ENCODE results near the gene ST8SIA5.

- TF ChIP-seq CTCF (IDR thresholded peaks at IDR 0.05 in 2 of 3, conservative IDR thresholded peaks at IDR 0.05 in 1 of 3; ENCODE audit: control insufficient read depth in 2 of 3, extremely low read depth in 1 of 3, insufficient read depth in 1 of 3, low read depth in 3 of 3, low read length in 3 of 3) (no peak), MEF2B (IDR thresholded peaks at IDR 0.05; ENCODE audit: partially characterized antibody, poor library complexity, severe bottlenecking) (no peak), POLR2A (IDR thresholded peaks at IDR 0.05; ENCODE audit: low read depth, low read length) (no peak), CHD1 (IDR thresholded peaks at IDR 0.05; ENCODE audit: low read depth, low read length) (no peak), BRCA1 (IDR thresholded peaks at IDR 0.05; ENCODE audit: low read depth, low read length) (no peak), ZBED1 (IDR thresholded peaks at IDR 0.05; ENCODE audit: borderline replicate concordance) (no peak), ETV6 (conservative IDR thresholded peaks at IDR 0.05 in 1 of 2, IDR thresholded peaks at IDR 0.05 in 1 of 2; ENCODE audit: borderline replicate concordance in 1 of 2, low read depth in 1 of 2) (no peak), EZH2 (IDR thresholded peaks at IDR 0.05; ENCODE audit: borderline replicate concordance, control insufficient read depth, low read depth, low read length) (no peak), SP1 (IDR thresholded peaks at IDR 0.05; ENCODE audit: low read depth, low read length) (no peak), HDAC2 (IDR thresholded peaks at IDR 0.05) (no peak), SIN3A (IDR thresholded peaks at IDR 0.05; ENCODE audit: low read depth, low read length) (no peak), CEBPB (IDR thresholded peaks at IDR 0.05; ENCODE audit: borderline replicate concordance in 1 of 2, low read depth in 2 of 2, low read length in 2 of 2) (no peak), ELK1 (IDR thresholded peaks at IDR 0.05; ENCODE audit: low read depth, low read length) (no peak)
- TF ChIP-seq, protein P1, sequence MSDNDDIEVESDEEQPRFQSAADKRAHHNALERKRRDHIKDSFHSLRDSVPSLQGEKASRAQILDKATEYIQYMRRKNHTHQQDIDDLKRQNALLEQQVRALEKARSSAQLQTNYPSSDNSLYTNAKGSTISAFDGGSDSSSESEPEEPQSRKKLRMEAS (IDR thresholded peaks at IDR 0.05; ENCODE audit: low read depth, low read length) = no peak
Measured at GRCh38 chr18:46623541-46623940, 133.3 kb downstream of the ST8SIA5 start.
